ENCODE measurements around the gene CCDC171.
"Not testable (repeated sequence)": the region's sequence is repeated elsewhere in the genome, so short reads cannot be mapped to it uniquely, and the experiment has no call there.

CCDC171 gene

DNA sequence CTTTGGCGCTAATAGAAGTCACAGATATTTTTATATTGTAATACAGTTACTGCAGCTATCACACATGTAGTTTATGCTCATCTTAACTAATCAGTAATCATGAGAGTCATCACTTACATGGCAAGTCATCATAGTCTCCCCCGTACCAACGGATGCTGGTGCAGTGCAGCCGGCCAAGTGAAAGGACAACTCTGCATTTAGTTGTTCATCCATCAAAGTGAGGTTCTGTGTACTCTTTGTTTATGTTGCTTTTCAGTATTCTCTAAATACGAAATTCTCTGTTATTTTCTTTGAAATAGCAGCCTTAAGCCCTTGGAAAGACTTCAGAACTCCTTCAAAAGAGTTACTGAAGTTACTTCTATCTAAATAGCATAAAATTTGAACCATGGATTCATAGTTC is 216.7 kb downstream of the CCDC171 start:
- no peak for DNase-seq

GRCh38 chr9:15778861-15779260 is 226.0 kb downstream of the CCDC171 start:
- DNase-seq = no peak

- DNase-seq = no peak
Measured at GRCh38 chr9:15782106-15782505, 229.3 kb downstream of the CCDC171 start.

DNA sequence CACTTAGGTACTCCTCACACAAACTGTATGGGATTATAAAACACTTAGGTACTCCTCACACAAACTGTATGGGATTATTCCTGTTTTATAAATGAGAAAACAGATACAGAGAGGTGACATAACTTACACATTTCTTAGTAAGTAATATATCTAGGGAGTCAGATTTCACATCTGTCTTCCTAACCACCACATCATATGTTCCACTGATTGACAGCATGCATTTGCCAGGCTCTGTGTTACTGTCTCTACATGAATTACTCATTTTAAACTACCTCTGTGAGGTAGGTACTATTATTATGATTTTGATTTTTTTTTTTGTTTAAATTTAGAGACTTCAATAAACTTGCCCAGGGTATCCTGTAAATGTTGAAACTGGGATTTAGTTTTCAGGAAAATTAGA is 232.7 kb downstream of the CCDC171 start:
- DNase-seq = no peak

- DNase-seq = no peak
Measured at GRCh38 chr9:15786616-15787015, 233.8 kb downstream of the CCDC171 start.

DNA sequence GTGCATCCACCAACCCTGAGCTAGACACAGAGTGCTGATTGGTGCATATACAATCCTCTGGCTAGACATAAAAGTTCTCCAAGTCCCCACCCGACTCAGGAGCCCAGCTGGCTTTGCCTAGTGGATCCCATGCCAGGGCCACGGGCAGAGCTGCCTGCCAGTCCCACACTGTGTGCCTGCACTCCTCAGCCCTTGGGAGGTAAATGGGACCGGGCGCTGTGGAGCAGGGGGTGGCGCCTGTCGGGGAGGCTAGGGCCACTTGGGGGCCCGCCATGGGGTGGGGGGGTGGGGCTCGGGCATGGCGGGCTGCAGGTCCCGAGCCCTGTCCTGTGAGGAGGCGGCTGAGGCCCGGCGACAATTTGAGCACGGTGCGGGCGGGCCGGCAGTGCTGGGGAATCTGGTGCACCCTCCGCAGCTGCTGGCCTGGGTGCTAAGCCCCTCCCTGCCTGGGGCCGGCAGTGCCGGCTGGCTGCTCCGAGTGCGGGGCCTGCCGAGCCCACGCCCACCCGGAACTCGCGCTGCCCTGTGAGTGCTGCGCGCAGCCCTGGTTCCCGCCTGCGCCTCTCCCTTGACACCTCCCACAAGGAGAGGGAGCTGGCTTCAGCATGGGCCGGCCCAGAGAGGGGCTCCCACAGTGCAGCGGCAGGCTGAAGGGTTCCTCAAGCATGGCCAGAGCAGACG is 257.5 kb downstream of the CCDC171 start:
- not testable (repeated sequence) for DNase-seq

GRCh38 chr9:15813076-15813475 is 260.2 kb downstream of the CCDC171 start:
- DNase-seq = no peak

GRCh38 chr9:15824310-15824709 is 271.5 kb downstream of the CCDC171 start:
- DNase-seq = no peak

DNA sequence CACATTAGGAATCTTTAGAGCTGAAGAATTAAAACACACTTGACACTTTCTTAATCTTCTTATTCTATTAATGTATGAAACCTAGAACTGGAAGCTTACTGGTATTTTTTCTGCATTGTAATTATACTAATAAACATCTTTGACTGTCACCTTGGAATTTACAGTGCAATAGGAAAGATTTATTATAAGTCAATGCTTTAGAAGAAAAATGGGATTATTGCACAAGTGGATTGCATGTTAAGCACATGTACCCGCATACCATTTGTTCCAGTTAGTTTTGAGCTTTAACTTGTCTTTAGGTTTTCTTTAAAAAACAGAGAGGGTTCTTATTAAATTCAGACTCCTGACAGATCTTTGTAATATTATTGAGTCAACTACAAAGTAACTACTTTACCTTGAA is 278.5 kb downstream of the CCDC171 start:
- no peak for DNase-seq

- no peak for DNase-seq
Measured at GRCh38 chr9:15834541-15834940, 281.7 kb downstream of the CCDC171 start.

- no peak for DNase-seq
Measured at GRCh38 chr9:15837079-15837679, 284.3 kb downstream of the CCDC171 start.

DNA sequence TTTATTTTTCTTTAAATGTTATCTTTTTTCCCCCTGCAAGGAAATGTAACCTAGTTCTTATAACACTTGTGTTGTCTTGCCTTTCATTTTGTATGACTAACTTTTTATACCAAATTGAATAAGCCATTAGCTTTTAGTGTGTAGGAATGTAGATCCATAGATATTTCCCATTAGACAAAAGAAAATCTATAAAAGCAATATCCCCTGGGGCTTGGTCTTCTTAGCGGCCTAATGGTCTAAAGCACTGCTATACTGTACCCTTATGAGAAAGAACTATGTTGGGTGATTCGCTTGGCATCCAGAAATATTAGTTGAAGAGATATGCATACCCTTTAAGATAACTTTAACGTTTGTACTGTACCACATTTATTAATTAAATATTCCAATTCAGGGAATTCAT is 289.2 kb downstream of the CCDC171 start:
- DNase-seq = no peak

DNA sequence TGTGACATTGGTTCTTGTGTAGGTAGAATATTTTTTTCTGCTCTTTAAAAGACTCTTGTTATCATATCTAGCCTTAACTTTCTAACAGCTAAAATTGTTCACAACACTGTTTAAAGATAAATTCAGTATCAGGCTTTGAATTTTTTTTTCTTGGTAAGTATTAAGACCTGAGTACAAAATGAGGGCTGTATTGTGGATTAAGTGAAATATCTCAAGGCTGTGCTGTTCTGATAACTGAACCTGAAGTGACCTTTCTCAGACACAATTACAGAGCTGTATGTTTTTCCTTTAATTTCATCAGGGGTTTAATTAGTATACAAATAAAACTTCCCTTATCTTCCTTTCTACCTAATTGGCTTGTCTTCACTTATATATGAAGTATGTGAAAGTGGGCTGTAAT is 290.5 kb downstream of the CCDC171 start:
- DNase-seq = no peak

- no peak for DNase-seq
Measured at GRCh38 chr9:15843931-15844330, 291.1 kb downstream of the CCDC171 start.

DNA sequence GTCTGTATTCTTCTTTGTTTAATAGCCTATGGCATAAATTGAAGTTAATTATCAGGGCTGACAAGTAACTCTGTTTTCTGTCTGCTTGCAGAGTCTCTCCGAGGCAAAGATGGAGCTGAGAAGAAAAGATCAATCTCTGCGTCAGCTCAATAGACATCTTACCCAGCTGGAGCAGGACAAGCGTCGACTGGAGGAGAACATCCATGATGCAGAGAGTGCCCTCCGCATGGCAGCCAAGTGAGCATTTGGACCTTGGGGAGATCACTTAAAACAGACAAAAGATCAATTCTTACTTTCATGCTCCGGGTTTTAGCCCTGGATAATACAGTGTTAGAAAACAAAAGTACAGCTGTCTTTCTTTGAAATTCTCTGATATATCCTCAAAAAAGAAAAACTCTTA is 293.8 kb downstream of the CCDC171 start:
- no peak for DNase-seq

DNA sequence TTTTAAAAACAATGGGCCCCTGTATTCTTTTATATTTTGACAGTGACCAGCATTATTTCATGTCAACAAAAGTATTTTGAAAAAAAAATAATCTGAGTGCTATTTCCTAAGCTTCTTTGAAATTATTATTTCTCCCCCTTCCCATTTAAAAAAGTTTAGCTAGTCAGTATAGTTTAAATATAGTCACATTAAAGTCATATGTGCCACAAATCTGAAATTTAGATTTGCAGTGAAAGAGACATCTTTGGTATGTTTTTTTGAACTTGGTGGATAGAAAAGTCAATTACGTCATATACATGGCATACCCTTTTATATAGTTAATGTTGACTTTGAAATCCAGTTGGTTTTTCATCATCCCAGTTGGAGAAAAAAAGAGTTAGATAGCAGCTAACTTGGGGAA is 297.0 kb downstream of the CCDC171 start:
- no peak for DNase-seq

- DNase-seq = no peak
Measured at GRCh38 chr9:15851766-15852165, 298.9 kb downstream of the CCDC171 start.

DNA sequence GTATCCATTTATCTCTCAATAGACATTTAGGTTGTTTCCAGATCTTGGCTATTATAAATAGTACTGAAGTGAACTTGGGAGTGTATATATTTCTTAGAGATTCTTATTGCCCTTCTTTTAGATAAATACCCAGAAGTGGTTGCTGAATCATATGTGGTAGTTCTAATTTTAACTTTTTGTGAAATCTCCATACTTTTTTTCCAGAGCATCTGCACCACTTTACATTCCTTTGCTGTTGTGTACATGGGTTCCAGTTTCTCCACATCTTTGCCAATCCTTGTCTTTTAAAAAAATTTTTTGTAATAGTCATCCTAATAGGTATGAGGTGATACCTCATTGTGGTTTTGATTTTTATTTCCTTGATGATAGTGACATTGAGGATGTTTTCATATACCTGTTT is 303.7 kb downstream of the CCDC171 start:
- DNase-seq = no peak

- no peak for DNase-seq
Measured at GRCh38 chr9:15867334-15867733, 314.5 kb downstream of the CCDC171 start.

DNA sequence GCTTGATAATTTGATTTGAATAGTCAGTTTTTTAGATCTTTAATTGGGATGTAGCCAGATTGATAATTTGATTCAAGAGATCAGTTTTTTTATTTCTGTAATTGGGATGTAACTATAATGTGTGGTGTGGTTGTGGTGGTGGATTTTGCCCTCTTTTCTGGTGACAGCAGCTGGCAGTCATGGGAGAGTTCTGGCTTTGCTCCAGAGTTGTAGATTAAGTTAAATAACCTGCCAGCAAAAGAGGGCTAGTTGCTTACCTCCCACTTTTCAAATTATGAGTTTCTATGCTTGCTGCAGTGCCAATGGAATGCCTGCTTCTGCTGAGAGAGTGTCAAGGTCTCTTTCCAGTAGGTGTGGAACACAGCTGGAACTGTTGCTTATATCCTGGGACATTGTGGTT is 315.1 kb downstream of the CCDC171 start:
- DNase-seq = no peak

- DNase-seq = no peak
Measured at GRCh38 chr9:15873573-15874177, 320.8 kb downstream of the CCDC171 start.

GRCh38 chr9:15882328-15882727 is 329.5 kb downstream of the CCDC171 start:
- no peak for DNase-seq

DNA sequence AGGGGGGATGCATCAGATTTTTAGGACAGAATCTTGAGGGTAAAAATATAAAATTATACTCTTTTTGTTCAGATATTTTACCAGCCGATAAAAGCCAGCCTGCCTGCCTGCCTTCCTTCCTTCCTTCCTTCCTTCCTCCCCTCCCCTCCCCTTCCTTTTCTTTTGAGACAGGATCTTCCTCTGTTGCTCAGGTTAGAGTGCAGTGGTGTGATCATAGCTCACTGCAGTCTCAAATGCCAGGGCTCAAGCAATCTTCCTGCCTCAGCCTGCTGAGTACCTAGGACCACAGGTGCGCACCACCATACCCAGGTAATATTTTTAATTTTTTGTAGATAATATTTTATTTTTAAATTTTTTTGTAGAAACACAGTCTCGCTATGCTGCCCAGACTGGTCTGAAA is 330.0 kb downstream of the CCDC171 start:
- DNase-seq = no peak

- no peak for DNase-seq
Measured at GRCh38 chr9:15885464-15885863, 332.6 kb downstream of the CCDC171 start.

DNA sequence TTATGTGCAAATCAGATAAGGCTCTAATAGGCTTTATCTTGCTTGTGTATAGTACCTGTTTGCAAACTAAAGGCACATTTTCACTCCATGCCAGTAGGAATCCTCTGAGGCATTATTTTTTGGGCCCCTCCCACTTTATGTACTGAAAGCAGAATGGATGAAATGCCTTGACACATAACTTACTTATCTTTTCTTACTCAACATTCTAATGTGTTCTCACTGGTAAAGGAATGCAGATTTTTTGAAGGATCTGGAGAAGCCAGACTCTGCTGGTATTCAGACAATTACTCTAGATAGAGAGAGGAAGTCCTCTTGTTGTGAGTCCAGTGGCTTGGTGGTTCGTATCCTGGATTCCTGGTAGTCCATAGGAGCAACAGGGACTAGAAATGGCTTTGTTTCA is 336.7 kb downstream of the CCDC171 start:
- DNase-seq = no peak

All from left hindlimb (tissue), 1 donor.